Adrenal gland (tissue), 12 donors: ENCODE data around the gene TMOD1. TPM values are rescaled to one million over a fixed set of nuclear protein-coding genes. Genes with fewer than 3 reads are reported as not detected.
A peak's percentile ranks its signal among the peaks of the same experiment; 100 is the strongest.

Experiments
- DNase-seq, 7 donors: peaks; one replicate each; pipeline ENCODE4 v3.0.0-alpha.2; 2019 to 2020
- H3K27ac ChIP-seq, 5 donors: fragments of 200-600 bp; sonication (generic) in 4 of 5; 1 replicate in 3 of 5; 2 replicates in 2 of 5; pipeline versions ENCODE4 v1.5.1 to v1.8.0; 2016 to 2020; ENCODE audit warnings: mild to moderate bottlenecking in 1 of 5
- H3K27me3 ChIP-seq: fragments of 200-600 bp; 2 replicates; pipeline ENCODE4 v1.8.0; 2021
- H3K36me3 ChIP-seq, 2 donors: fragments of 200-600 bp; replicated peaks in 1 of 2; 1 replicate in 1 of 2; 2 replicates in 1 of 2; pipeline versions ENCODE4 v1.5.1 to v1.8.0; 2018 to 2022
- H3K4me1 ChIP-seq, 2 donors: fragments of 200-600 bp; replicated peaks in 1 of 2; 1 replicate in 1 of 2; 2 replicates in 1 of 2; pipeline versions ENCODE4 v1.5.1 to v1.8.0; 2018 to 2021
- H3K4me3 ChIP-seq, 4 donors: fragments of 200-600 bp; sonication (generic) in 3 of 4; one replicate each; pipeline ENCODE4 v1.5.1; 2016 to 2018
- H3K9me3 ChIP-seq, 3 donors: fragments of 200-600 bp; sonication (generic) in 1 of 3; replicated peaks in 1 of 3; 1 replicate in 2 of 3; 2 replicates in 1 of 3; pipeline versions ENCODE4 v1.5.1 to v1.8.0; 2016 to 2021
- CTCF ChIP-seq, 6 experiments: fragments of 450-650 bp in 4 of 6; fragments of 200-600 bp in 2 of 6; sonication (generic) in 1 of 6; IDR thresholded peaks; 1 replicate in 5 of 6; 2 replicates in 1 of 6; pipeline versions ENCODE4 v1.5.1 to v1.8.0; 2016 to 2021; ENCODE audit warnings: antibody characterized with exemption in 6 of 6, mild to moderate bottlenecking in 2 of 6, moderate library complexity in 1 of 6
- POLR2A ChIP-seq, 2 donors: fragments of 450-650 bp; IDR thresholded peaks; one replicate each; pipeline ENCODE4 v1.6.1; 2017; ENCODE audit warnings: antibody characterized with exemption in 2 of 2, mild to moderate bottlenecking in 2 of 2, moderate library complexity in 1 of 2
- WGBS, 4 donors: extraction: QIAGEN DNeasy Blood & Tissue Kit in 2 of 4; methylation state at CpG; one replicate each; pipeline versions ENCODE4 v1.1.5 to v1.1.7; 2013 to 2017; 5-methylcytosine and 5-hydroxymethylcytosine counted together
- intact Hi-C, 2 donors: fragments of 100-400 bp; cut with DNase I; formaldehyde crosslinking; loops; one replicate each; pipeline versions ENCODE4 v1.14.1 to v1.15.0; 2022 to 2023
- polyA plus RNA-seq, 3 donors: library from polyadenylated mRNA; stranded (reverse); fragments of 200-250 nt in 2 of 3; fragments of 350-450 nt in 1 of 3; fragmentation: Illumina TruSeq in 1 of 3; extraction: RNeasy Lipid Tissue Mini Kit (QIAGEN cat#74804) in 1 of 3; gene quantifications; one replicate each; pipeline ENCODE4 v1.2.3, GENCODE V29; 2013 to 2014
- total RNA-seq, 9 donors: library from RNA; depleted of rRNA in 4 of 9; stranded (reverse); fragments of >200 nt in 4 of 9; fragments of 120-200 nt in 1 of 9; fragmentation: NEBNext Ultra II Directional in 1 of 9; extraction: Animal tissue kit (Norgen Biotek cat#: 25700) in 1 of 9; gene quantifications; one replicate each; pipeline versions ENCODE4 v1.1.0 to v1.2.4, GENCODE V29; 2013 to 2023
- donor health status: healthy with polysubstance abuse.
- donor health status: Bipolar disorder and iron deficiency.
- donor health status: DM: yes; HTN: yes; CAD: no.
- donor health status: DM: no; HTN: no; CAD: no.
- donor health status: DM: no; HTN: no; CAD: no.
- donor health status: DM: yes; HTN: yes; CAD: no.

The TMOD1 gene
- total and polyA plus RNA-seq, 12 donors = 23.9 to 91.2 (median 59.8) TPM

GRCh38 chr9:97506306-97506705 lies 4.8 kb downstream of the TMOD1 start:
- H3K27ac ChIP-seq = peak overlapping the region in 1 of 5 donors; percentile 87
- H3K9me3 ChIP-seq = no peaks in the 10 kb centered on the region
- TF ChIP-seq CTCF (IDR thresholded peaks at IDR 0.05) = no peak
- no peak for TF ChIP-seq POLR2A (IDR thresholded peaks at IDR 0.05)
- H3K4me1 ChIP-seq = peaks cover 32 to 49% of the 10 kb centered on the region in 2 donors
- no peaks in the 10 kb centered on the region for H3K36me3 ChIP-seq
- no peak for DNase-seq
- 85 to 90% (median 87%) methylated on average over 4 of the region's 4 CpGs for WGBS, 4 donors
- no peak overlapping the region for H3K4me3 ChIP-seq
- H3K27me3 ChIP-seq = no peaks in the 10 kb centered on the region
- intact Hi-C loops = no loop called here

- Histone ChIP-seq H3K27ac (no peak overlapping the region), H3K36me3 (no peaks in the 10 kb centered on the region), H3K4me1 (peaks cover 32 to 50% of the 10 kb centered on the region in 2 donors), H3K4me3 (no peak overlapping the region), H3K9me3 (no peaks in the 10 kb centered on the region), H3K27me3 (no peaks in the 10 kb centered on the region)
- no peak for DNase-seq
- TF ChIP-seq POLR2A (IDR thresholded peaks at IDR 0.05) = no peak
- TF ChIP-seq CTCF (IDR thresholded peaks at IDR 0.05) = no peak
- 87 to 96% (median 92%) methylated on average over 1 of the region's 1 CpG for WGBS, 4 donors
- intact Hi-C loops = no loop called here
Measured at GRCh38 chr9:97506787-97507186, 5.3 kb downstream of the TMOD1 start.

- 47 to 60% (median 55%) methylated on average over 5 of the region's 5 CpGs for WGBS, 4 donors
- Histone ChIP-seq H3K4me1 (peaks cover 30 to 50% of the 10 kb centered on the region in 2 donors), H3K4me3 (no peak overlapping the region), H3K36me3 (no peaks in the 10 kb centered on the region), H3K27ac (no peak overlapping the region), H3K27me3 (no peaks in the 10 kb centered on the region), H3K9me3 (no peaks in the 10 kb centered on the region)
- peak in 6 of 7 donors; percentile 47 to 82 (median 64) for DNase-seq
- TF ChIP-seq CTCF (IDR thresholded peaks at IDR 0.05) (no peak), POLR2A (IDR thresholded peaks at IDR 0.05) (no peak)
- intact Hi-C loops = no loop called here
Measured at GRCh38 chr9:97507428-97507984, 6.0 kb downstream of the TMOD1 start.

- DNase-seq = peak in 1 of 7 donors; percentile 14
- no peak overlapping the region for H3K27ac ChIP-seq
- H3K4me3 ChIP-seq = no peak overlapping the region
- WGBS, 4 donors = 70 to 87% (median 79%) methylated on average over 4 of the region's 4 CpGs
- no peaks in the 10 kb centered on the region for H3K9me3 ChIP-seq
- intact Hi-C loops = no loop called here
- no peak for TF ChIP-seq CTCF (IDR thresholded peaks at IDR 0.05)
- no peak for TF ChIP-seq POLR2A (IDR thresholded peaks at IDR 0.05)
- no peaks in the 10 kb centered on the region for H3K36me3 ChIP-seq
- H3K27me3 ChIP-seq = no peaks in the 10 kb centered on the region
- peaks cover 16 to 37% of the 10 kb centered on the region in 2 donors for H3K4me1 ChIP-seq
Measured at GRCh38 chr9:97508852-97509251, 7.4 kb downstream of the TMOD1 start.
